Vagina (tissue), 2 donors: ENCODE results near the gene AGL. TPM values are rescaled to one million over a fixed set of nuclear protein-coding genes. Genes with fewer than 3 reads are reported as not detected.

ENCODE experiments used
- DNase-seq, 2 donors: peaks; one replicate each; pipeline ENCODE4 v3.0.0-alpha.2; 2017; ENCODE audit errors: extremely low spot score in 2 of 2
- H3K27ac ChIP-seq: fragments of 200-600 bp; sonication (generic); one replicate; pipeline ENCODE4 v1.5.1; 2019
- H3K27me3 ChIP-seq: fragments of 200-600 bp; sonication (generic); one replicate; pipeline ENCODE4 v1.5.1; 2019
- H3K36me3 ChIP-seq, 2 donors: fragments of 200-600 bp; sonication (generic); one replicate each; pipeline ENCODE4 v1.5.1; 2017 to 2019
- H3K4me1 ChIP-seq: fragments of 200-600 bp; sonication (generic); one replicate; pipeline ENCODE4 v1.5.1; 2019
- H3K4me3 ChIP-seq, 2 donors: fragments of 200-600 bp; sonication (generic); 1 replicate in 1 of 2; 2 replicates in 1 of 2; pipeline ENCODE4 v1.5.1; 2016 to 2019
- H3K9me3 ChIP-seq: fragments of 200-600 bp; sonication (generic); one replicate; pipeline ENCODE4 v1.5.1; 2019
- POLR2A ChIP-seq, 2 donors: fragments of 450-650 bp; IDR thresholded peaks; one replicate each; pipeline ENCODE4 v1.6.1; 2017; ENCODE audit warnings: antibody characterized with exemption in 2 of 2, mild to moderate bottlenecking in 2 of 2, moderate library complexity in 2 of 2
- POLR2AphosphoS5 ChIP-seq, 2 donors: sonication (generic); formaldehyde crosslinking; IDR thresholded peaks; one replicate each; pipeline ENCODE4 v1.9.0; 2017; ENCODE audit warnings: antibody characterized with exemption in 2 of 2, mild to moderate bottlenecking in 2 of 2, low read depth in 1 of 2; ENCODE audit not compliant: insufficient read depth in 1 of 2
- intact Hi-C: fragments of 100-400 bp; cut with DNase I; formaldehyde crosslinking; loops from one replicate; pipeline ENCODE4 v1.15.1; 2023
- total RNA-seq: library from RNA; depleted of rRNA; stranded (reverse); fragments of >200 nt; gene quantifications from one replicate; pipeline ENCODE4 v1.2.3, GENCODE V29; 2016
- TF ChIP-seq, protein P1 (sequence below), 3 experiments: fragments of 450-650 bp in 2 of 3; fragments of 200-600 bp in 1 of 3; sonication (generic) in 1 of 3; IDR thresholded peaks; one replicate each; pipeline ENCODE4 v1.5.1; 2017 to 2019; ENCODE audit warnings: antibody characterized with exemption in 3 of 3, mild to moderate bottlenecking in 2 of 3, moderate library complexity in 2 of 3

The AGL gene
- total RNA-seq, 1 donor from 2014 or later: 14.0 TPM

DNA sequence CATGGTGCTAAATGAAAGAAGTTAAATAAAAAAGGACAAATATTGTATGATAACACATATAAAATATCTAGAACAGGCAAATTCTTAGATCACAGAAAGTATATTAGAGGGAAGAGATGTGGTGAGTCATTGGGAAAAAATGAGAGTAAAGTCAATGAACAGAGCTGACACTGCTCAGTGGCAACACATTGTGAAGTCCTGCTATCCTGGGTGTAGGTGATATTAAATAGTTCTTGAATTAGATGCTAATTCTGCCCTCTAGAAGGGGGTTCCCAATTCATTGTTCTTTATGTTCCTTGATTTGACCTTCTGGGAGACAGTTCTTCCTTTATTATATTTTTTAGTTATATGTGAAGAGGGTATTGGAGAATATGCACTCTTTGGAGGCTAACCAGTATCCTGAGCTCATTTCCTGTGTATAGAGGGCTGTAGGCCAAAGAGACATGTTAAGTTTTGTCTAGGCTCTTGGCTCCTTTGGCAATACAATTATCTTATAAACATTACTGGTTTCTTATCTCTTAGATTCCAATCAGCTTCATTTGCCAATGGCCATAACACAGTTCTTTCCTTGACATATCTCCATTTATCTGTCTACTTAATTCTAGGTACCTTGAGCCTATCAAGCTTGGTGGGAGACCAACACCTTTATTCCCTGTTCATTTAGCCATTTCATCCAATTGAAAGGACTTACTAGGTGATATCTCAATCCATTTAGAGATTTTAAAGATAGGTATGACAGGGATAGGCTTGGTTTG is 113.1 kb downstream of the AGL start:
- Histone ChIP-seq H3K4me1 (no peaks in the 10 kb centered on the region), H3K27me3 (no peaks in the 10 kb centered on the region), H3K36me3 (no peaks in the 10 kb centered on the region), H3K4me3 (no peak overlapping the region), H3K9me3 (no peaks in the 10 kb centered on the region), H3K27ac (no peak overlapping the region)
- intact Hi-C loops: no loop called here
- DNase-seq: no peak
- TF ChIP-seq, protein P1, sequence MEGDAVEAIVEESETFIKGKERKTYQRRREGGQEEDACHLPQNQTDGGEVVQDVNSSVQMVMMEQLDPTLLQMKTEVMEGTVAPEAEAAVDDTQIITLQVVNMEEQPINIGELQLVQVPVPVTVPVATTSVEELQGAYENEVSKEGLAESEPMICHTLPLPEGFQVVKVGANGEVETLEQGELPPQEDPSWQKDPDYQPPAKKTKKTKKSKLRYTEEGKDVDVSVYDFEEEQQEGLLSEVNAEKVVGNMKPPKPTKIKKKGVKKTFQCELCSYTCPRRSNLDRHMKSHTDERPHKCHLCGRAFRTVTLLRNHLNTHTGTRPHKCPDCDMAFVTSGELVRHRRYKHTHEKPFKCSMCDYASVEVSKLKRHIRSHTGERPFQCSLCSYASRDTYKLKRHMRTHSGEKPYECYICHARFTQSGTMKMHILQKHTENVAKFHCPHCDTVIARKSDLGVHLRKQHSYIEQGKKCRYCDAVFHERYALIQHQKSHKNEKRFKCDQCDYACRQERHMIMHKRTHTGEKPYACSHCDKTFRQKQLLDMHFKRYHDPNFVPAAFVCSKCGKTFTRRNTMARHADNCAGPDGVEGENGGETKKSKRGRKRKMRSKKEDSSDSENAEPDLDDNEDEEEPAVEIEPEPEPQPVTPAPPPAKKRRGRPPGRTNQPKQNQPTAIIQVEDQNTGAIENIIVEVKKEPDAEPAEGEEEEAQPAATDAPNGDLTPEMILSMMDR (IDR thresholded peaks at IDR 0.05): no peak
- no peak for TF ChIP-seq POLR2AphosphoS5 (IDR thresholded peaks at IDR 0.05; ENCODE audit: insufficient read depth in 1 of 2, low read depth in 1 of 2)
- no peak for TF ChIP-seq POLR2A (IDR thresholded peaks at IDR 0.05)

DNA sequence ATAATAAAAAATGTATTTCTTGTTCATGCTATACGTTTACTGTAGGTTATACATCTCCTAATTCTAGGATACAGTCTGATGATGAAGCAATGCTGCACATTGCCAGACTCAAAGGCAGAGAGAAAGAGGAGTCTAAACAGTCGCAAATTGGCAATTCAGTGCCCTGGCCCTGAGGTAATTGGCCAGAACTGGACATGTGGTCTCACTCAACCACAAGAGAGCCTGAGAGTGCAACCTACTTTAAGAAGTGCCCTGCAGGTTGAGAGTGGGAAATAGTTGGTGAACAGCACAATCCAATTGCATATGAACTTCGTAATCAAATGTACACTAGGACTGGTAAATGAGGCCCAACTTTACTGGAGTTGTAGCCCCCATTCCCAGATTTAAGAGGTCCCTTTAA is 114.6 kb downstream of the AGL start:
- H3K4me1 ChIP-seq: peaks cover 7% of the 10 kb centered on the region
- no peaks in the 10 kb centered on the region for H3K36me3 ChIP-seq
- no peaks in the 10 kb centered on the region for H3K9me3 ChIP-seq
- intact Hi-C loops: no loop called here
- no peak for DNase-seq
- TF ChIP-seq POLR2A (IDR thresholded peaks at IDR 0.05) (no peak), POLR2AphosphoS5 (IDR thresholded peaks at IDR 0.05; ENCODE audit: insufficient read depth in 1 of 2, low read depth in 1 of 2) (no peak)
- TF ChIP-seq, protein P1 (IDR thresholded peaks at IDR 0.05): no peak
- H3K4me3 ChIP-seq: no peak overlapping the region
- H3K27ac ChIP-seq: no peak overlapping the region
- H3K27me3 ChIP-seq: no peaks in the 10 kb centered on the region

DNA sequence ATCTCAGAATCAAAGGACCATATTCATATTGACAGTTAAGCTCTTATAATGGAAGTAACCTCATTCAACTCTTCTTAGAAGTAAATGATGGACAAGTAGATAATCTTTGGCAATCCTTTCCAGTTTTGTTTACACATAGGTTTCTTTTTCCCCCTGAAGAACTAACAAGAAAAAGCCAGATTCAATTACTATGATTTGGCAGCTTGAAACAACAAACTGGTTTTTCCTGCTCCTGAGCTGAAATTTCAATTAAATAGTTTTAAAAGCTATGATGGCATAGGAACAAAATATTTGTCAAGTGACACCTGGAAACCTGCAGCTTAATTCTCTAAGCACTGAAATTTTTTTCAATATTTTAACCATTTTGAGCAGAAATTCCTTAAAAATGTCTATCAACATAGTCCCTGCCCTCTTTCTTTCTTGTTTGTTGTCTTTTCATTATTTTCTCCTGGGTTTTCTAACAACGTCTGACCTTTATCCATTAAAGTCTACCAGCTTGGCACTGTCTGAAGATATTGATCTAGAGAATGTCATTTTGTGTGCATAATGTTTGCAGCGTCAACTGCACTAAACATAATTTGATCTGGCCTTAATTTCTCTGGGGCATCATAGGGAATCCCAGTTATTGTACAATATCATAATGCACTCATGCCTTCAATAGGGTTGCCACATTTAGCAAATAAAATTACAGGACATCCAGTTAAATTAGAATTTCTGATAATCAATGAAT is 115.7 kb downstream of the AGL start:
- TF ChIP-seq POLR2AphosphoS5 (IDR thresholded peaks at IDR 0.05; ENCODE audit: insufficient read depth in 1 of 2, low read depth in 1 of 2) (peak in 1 of 2 donors; percentile 43), POLR2A (IDR thresholded peaks at IDR 0.05) (no peak)
- no peaks in the 10 kb centered on the region for H3K9me3 ChIP-seq
- no peak overlapping the region for H3K4me3 ChIP-seq
- no peaks in the 10 kb centered on the region for H3K36me3 ChIP-seq
- H3K27me3 ChIP-seq: no peaks in the 10 kb centered on the region
- intact Hi-C loops: no loop called here
- no peak overlapping the region for H3K27ac ChIP-seq
- peaks cover 12% of the 10 kb centered on the region for H3K4me1 ChIP-seq
- no peak for DNase-seq

DNA sequence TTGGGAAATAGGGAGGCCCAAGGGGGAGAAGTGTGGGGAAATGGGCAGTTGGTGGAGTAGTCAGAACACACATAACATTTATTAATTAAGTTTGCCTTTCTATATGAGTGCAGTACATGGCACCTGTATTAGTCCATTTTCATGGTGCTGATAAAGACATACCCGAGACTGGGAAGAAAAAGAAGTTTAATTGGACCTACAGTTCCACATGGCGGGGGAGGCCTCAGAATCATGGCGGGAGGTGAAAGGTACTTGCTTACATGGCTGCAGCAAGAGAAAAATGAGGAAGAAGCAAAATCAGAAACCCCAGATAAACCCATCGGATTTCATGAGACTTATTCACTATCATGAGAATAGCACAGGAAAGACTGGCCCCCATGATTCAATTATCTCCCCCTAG is 118.1 kb downstream of the AGL start:
- Histone ChIP-seq H3K27me3 (no peaks in the 10 kb centered on the region), H3K4me3 (no peak overlapping the region), H3K9me3 (no peaks in the 10 kb centered on the region), H3K36me3 (no peaks in the 10 kb centered on the region), H3K27ac (no peak overlapping the region), H3K4me1 (peaks cover 24% of the 10 kb centered on the region)
- TF ChIP-seq, protein P1 (IDR thresholded peaks at IDR 0.05): no peak
- TF ChIP-seq POLR2AphosphoS5 (IDR thresholded peaks at IDR 0.05; ENCODE audit: insufficient read depth in 1 of 2, low read depth in 1 of 2): no peak
- no peak for TF ChIP-seq POLR2A (IDR thresholded peaks at IDR 0.05)
- no peak for DNase-seq
- intact Hi-C loops: no loop called here

DNA sequence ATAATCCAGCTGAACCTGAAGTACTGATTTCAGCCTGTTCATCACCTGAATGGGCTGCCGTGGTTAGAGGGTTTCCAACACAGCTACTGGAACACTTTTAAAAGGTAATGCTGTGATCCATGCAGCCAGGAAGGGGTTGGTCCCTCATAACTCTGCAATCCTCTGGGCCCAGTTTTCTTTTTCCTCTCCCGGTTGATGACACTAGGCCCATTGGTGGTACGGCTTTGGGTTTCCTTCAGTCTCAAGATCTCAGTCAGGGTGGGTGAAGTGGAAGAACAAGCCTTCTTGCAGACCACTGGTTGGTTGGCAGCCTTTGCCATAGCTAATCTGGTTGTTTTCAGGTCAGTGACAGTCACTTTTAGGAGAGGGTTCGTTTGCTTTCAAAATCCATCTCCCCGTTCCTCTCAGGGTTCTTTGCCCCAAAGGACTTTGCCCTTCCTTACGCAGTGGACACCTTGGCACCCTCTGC is 119.1 kb downstream of the AGL start:
- Histone ChIP-seq H3K36me3 (no peaks in the 10 kb centered on the region), H3K4me3 (peak overlapping the region; percentile 78 to 90), H3K27ac (peak overlapping the region; percentile 84), H3K9me3 (no peaks in the 10 kb centered on the region), H3K4me1 (peaks cover 24% of the 10 kb centered on the region), H3K27me3 (no peaks in the 10 kb centered on the region)
- no peak for DNase-seq
- intact Hi-C loops: no loop called here
- no peak for TF ChIP-seq POLR2A (IDR thresholded peaks at IDR 0.05)
- no peak for TF ChIP-seq POLR2AphosphoS5 (IDR thresholded peaks at IDR 0.05; ENCODE audit: insufficient read depth in 1 of 2, low read depth in 1 of 2)
- TF ChIP-seq, protein P1 (IDR thresholded peaks at IDR 0.05): no peak
